Fibroblast of lung (primary cell): ENCODE data around the gene SBDS. TPM values are rescaled to one million over a fixed set of nuclear protein-coding genes. Genes with fewer than 3 reads are reported as not detected.

Experiments used
- DNase-seq, 2 donors: peaks; one replicate each; pipeline versions ENCODE4 v3.0.0 to v3.0.0-alpha.2; 2010; ENCODE audit warnings: low read depth in 2 of 2
- H2AFZ ChIP-seq: 2 replicates; pipeline ENCODE4 v1.5.1; 2012; ENCODE audit warnings: low read length, control low read depth, inconsistent platforms
- H3K27ac ChIP-seq: 2 replicates; pipeline ENCODE4 v1.5.1; 2011; ENCODE audit warnings: low read length, control low read depth; ENCODE audit not compliant: insufficient read depth
- H3K27me3 ChIP-seq: 2 replicates; pipeline ENCODE4 v1.5.1; 2011; ENCODE audit warnings: mild to moderate bottlenecking, low read length; ENCODE audit not compliant: control insufficient read depth, insufficient read depth
- H3K36me3 ChIP-seq: 2 replicates; pipeline ENCODE4 v1.5.1; 2011; ENCODE audit warnings: low read length; ENCODE audit not compliant: control insufficient read depth, insufficient read depth
- H3K4me1 ChIP-seq: 2 replicates; pipeline ENCODE4 v1.5.1; 2011; ENCODE audit warnings: low read length; ENCODE audit not compliant: control insufficient read depth, insufficient read depth; ENCODE audit errors: extremely low read depth
- H3K4me2 ChIP-seq: 2 replicates; pipeline ENCODE4 v1.5.1; 2011; ENCODE audit warnings: low read length, control low read depth; ENCODE audit not compliant: insufficient read depth; ENCODE audit errors: extremely low read depth
- H3K4me3 ChIP-seq, 4 experiments: fragments of 200-600 bp in 1 of 4; sonication (generic) in 1 of 4; replicated peaks in 1 of 4; 2 replicates each; pipeline ENCODE4 v1.5.1; 2011 to 2016; ENCODE audit warnings: low read length in 4 of 4, low read depth in 3 of 4, mild to moderate bottlenecking in 3 of 4, control low read depth in 2 of 4, inconsistent platforms in 1 of 4, mixed read lengths in 1 of 4; ENCODE audit not compliant: insufficient read depth in 1 of 4; ENCODE audit errors: control extremely low read depth in 1 of 4
- H3K79me2 ChIP-seq: 2 replicates; pipeline ENCODE4 v1.5.1; 2012; ENCODE audit warnings: mild to moderate bottlenecking, low read length, inconsistent platforms; ENCODE audit not compliant: control insufficient read depth, insufficient read depth
- H3K9ac ChIP-seq: 2 replicates; pipeline ENCODE4 v1.5.1; 2011; ENCODE audit warnings: mild to moderate bottlenecking, low read length, control low read depth; ENCODE audit not compliant: insufficient read depth
- H3K9me3 ChIP-seq: 2 replicates; pipeline ENCODE4 v1.5.1; 2012; ENCODE audit warnings: low read depth, low read length; ENCODE audit not compliant: control insufficient read depth, insufficient read depth
- H4K20me1 ChIP-seq: 2 replicates; pipeline ENCODE4 v1.5.1; 2011; ENCODE audit warnings: low read length; ENCODE audit not compliant: control insufficient read depth, insufficient read depth; ENCODE audit errors: extremely low read depth
- EZH2 ChIP-seq: IDR thresholded peaks from 2 replicates; pipeline ENCODE4 v1.5.1; 2012; ENCODE audit warnings: low read length, control low read depth, mild to moderate bottlenecking; ENCODE audit errors: missing control alignments
- polyA plus RNA-seq, 2 donors: library from polyadenylated mRNA; depleted of rRNA in 1 of 2; stranded (reverse) in 1 of 2; unstranded in 1 of 2; fragments of >200 nt; gene quantifications; 2 replicates each; pipeline ENCODE4 v1.2.1, GENCODE V29; 2011 to 2012; ENCODE audit warnings: missing spikeins in 1 of 2
- total RNA-seq: library from RNA; depleted of rRNA; stranded (reverse); fragments of >200 nt; gene quantifications from 2 replicates; pipeline ENCODE4 v1.2.1, GENCODE V29; 2014
- TF ChIP-seq, protein P1 (sequence below), 2 donors: IDR thresholded peaks in 1 of 2; conservative IDR thresholded peaks in 1 of 2; 1 replicate in 1 of 2; 2 replicates in 1 of 2; pipeline ENCODE4 v1.5.1; 2011 to 2012; ENCODE audit warnings: low read length in 2 of 2, control low read depth in 1 of 2, inconsistent platforms in 1 of 2, low read depth in 1 of 2, mild to moderate bottlenecking in 1 of 2

SBDS gene
- total and polyA plus RNA-seq, 2 donors (not counting 1 experiment from before 2014, with no cell fraction given), result 118 to 172 TPM

DNA sequence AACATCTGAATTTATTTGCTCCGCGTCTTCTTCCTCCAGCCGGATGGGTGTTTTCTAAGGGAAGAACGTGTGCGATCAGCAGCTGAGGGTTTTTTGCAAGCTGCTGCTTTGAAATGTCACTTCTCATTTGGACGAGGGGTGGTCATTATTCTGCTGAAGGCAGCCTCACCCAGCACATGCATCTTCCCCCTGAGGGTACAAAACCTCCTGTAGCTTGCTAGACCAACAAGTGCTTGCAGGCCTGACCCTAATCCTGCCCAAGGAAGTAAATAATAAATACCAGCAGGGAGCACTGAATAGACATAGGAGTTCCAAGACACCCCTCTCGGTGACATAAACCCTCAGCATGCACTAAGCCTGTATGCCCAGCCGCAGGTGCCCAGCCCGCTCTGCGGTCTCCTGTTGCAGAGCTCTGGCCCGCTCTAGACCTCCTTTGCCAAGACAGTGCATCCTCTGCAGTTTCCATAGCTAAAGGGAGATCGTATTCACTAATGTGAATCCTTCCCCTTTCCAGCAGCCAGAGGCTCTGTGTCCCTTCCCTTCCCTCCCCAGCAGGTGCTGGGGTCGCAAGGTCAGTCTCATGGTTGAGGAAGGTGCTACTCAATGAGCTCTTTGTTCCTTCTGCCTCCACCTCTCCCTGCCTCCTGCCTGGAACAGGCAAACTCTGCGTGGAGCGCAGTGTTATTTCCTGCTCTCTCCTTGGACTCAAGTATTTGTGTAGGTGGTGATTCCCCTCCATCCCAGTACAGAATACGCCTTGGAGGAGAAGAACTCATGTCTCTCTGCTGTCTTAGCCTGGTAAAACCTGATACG, 36.6 kb downstream of the SBDS start:
- no peaks in the 10 kb centered on the region for H3K79me2 ChIP-seq
- no peak for DNase-seq
- H3K9me3 ChIP-seq, result no peaks in the 10 kb centered on the region
- no peak for TF ChIP-seq EZH2
- TF ChIP-seq, protein P1, sequence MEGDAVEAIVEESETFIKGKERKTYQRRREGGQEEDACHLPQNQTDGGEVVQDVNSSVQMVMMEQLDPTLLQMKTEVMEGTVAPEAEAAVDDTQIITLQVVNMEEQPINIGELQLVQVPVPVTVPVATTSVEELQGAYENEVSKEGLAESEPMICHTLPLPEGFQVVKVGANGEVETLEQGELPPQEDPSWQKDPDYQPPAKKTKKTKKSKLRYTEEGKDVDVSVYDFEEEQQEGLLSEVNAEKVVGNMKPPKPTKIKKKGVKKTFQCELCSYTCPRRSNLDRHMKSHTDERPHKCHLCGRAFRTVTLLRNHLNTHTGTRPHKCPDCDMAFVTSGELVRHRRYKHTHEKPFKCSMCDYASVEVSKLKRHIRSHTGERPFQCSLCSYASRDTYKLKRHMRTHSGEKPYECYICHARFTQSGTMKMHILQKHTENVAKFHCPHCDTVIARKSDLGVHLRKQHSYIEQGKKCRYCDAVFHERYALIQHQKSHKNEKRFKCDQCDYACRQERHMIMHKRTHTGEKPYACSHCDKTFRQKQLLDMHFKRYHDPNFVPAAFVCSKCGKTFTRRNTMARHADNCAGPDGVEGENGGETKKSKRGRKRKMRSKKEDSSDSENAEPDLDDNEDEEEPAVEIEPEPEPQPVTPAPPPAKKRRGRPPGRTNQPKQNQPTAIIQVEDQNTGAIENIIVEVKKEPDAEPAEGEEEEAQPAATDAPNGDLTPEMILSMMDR (conservative IDR thresholded peaks at IDR 0.05 in 1 of 2, IDR thresholded peaks at IDR 0.05 in 1 of 2; ENCODE audit: low read depth in 1 of 2, low read length in 2 of 2), result no peak
- H3K9ac ChIP-seq, result no peak overlapping the region
- H3K27me3 ChIP-seq, result no peaks in the 10 kb centered on the region
- no peaks in the 10 kb centered on the region for H3K4me1 ChIP-seq
- peaks cover 20% of the 10 kb centered on the region for H3K36me3 ChIP-seq
- H3K4me3 ChIP-seq, result no peak overlapping the region
- H3K27ac ChIP-seq, result no peak overlapping the region
- H4K20me1 ChIP-seq, result no peaks in the 10 kb centered on the region
- no peak overlapping the region for H2AFZ ChIP-seq
- no peak overlapping the region for H3K4me2 ChIP-seq

DNA sequence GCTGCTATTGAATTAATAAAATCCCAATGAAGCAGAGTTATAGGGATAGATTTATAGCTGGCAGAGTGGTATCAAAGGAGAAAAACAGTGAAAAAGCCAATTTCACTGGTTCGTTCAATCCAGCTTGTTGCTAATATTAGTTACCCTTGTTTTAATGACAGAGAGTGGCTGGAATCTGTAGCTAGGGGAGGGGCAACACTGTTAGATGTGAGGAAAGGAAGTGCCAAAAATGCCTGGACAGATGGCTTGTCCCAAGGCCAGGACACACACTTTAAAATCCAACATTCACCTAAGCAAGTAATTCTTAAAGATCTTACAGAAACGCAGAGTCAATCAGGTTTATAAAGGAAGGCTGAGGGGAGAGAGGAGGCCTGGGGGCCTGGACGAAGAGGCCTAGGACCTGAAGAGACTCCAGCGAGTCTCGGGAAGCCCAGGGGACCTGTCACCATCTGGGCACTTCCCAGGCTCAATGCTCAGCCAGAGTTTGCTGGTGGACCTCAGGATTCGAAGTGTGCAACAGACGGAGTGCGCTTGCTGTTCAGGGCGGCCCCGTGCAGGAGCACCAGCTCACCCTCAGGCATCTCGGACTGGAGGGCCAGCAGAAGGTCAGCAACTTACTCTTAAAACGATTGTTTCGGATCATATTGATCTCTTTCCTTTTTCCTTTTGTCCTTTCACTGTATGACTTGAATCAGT, 37.6 kb downstream of the SBDS start:
- TF ChIP-seq, protein P1 (conservative IDR thresholded peaks at IDR 0.05 in 1 of 2, IDR thresholded peaks at IDR 0.05 in 1 of 2; ENCODE audit: low read depth in 1 of 2, low read length in 2 of 2), result no peak
- no peak for TF ChIP-seq EZH2
- no peaks in the 10 kb centered on the region for H3K27me3 ChIP-seq
- no peaks in the 10 kb centered on the region for H4K20me1 ChIP-seq
- no peak for DNase-seq
- H3K79me2 ChIP-seq, result no peaks in the 10 kb centered on the region
- peaks cover 5% of the 10 kb centered on the region for H3K4me1 ChIP-seq
- no peak overlapping the region for H3K4me3 ChIP-seq
- H3K4me2 ChIP-seq, result no peak overlapping the region
- H3K27ac ChIP-seq, result no peak overlapping the region
- H3K9me3 ChIP-seq, result no peaks in the 10 kb centered on the region
- H3K36me3 ChIP-seq, result peaks cover 20% of the 10 kb centered on the region
- H2AFZ ChIP-seq, result no peak overlapping the region
- H3K9ac ChIP-seq, result no peak overlapping the region

GRCh38 chr7:66953044-66953427, 42.4 kb downstream of the SBDS start:
- DNase-seq, result no peak
- no peaks in the 10 kb centered on the region for H3K9me3 ChIP-seq
- TF ChIP-seq EZH2, result no peak
- peak overlapping the region; percentile 54 for H3K27ac ChIP-seq
- H3K4me2 ChIP-seq, result peak overlapping the region; percentile 68
- no peaks in the 10 kb centered on the region for H3K27me3 ChIP-seq
- no peak overlapping the region for H2AFZ ChIP-seq
- H3K4me1 ChIP-seq, result peaks cover 11% of the 10 kb centered on the region
- H3K9ac ChIP-seq, result no peak overlapping the region
- no peaks in the 10 kb centered on the region for H4K20me1 ChIP-seq
- peaks cover 15% of the 10 kb centered on the region for H3K36me3 ChIP-seq
- no peak overlapping the region for H3K4me3 ChIP-seq
- no peaks in the 10 kb centered on the region for H3K79me2 ChIP-seq
